ENCODE data around the gene MIDN. TPM values are rescaled to one million over a fixed set of nuclear protein-coding genes. Genes with fewer than 3 reads are reported as not detected.

The MIDN gene
- total and polyA plus RNA-seq, 2 experiments from 2014 or later = 30.1 to 98.4 TPM

DNA sequence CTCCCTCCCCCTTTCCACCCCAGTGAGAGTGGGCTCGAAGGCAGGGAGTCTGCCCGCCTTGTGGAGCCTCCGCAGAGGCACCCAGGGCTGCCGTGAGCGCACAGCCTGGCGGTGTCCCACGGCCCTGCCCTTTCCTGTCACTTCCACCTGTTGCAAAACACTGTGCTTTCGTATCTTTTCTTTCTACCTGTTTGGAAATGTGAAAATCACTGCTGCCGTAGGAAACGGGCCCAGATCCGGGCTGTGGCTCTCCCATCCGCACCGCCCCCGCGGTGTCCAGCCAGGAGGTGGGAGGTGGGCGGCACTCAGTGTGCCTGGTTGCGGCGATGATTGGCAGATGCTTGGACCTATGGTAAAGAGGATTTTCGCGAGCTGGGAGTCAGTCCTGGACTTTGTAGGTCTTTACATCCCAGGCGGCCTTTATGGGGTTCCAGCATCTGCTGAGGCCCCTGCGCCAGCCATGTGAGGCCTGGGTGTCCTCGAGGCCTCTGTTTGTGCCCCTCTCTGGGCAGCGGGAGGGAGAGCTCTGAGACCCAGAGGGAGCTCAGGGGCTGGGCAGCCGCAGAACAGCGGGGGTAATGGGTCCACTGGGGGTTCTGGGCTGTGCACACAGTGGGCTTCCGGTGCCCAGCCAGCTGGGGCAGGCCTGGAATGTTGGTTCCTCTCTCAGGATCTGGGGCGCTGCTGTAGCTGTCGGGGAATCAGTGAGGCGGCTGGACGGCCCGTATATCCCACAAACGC is 36.7 kb upstream of the MIDN start:
- Histone ChIP-seq H3K9me3 (ENCODE audit: low read depth) (no peaks in the 10 kb centered on the region), H3K9me2 (replicated peaks; ENCODE audit: insufficient read depth) (no peaks in the 10 kb centered on the region), H2AFZ (no peak overlapping the region), H3K27ac (no peak overlapping the region), H3K79me2 (peaks cover 97% of the 10 kb centered on the region), H4K20me1 (ENCODE audit: insufficient read depth, poor library complexity, severe bottlenecking) (peaks cover 77% of the 10 kb centered on the region), H3K4me2 (no peak overlapping the region), H3K4me1 (ENCODE audit: insufficient read depth) (peaks cover 27% of the 10 kb centered on the region), H3K36me3 (replicated peaks; ENCODE audit: insufficient read depth, low read depth) (no peaks in the 10 kb centered on the region), H3K27me3 (no peaks in the 10 kb centered on the region), H3K4me3 (no peak overlapping the region)
- WGBS (ENCODE audit: low lambda C conversion rate, missing lambda C conversion rate) = 92% methylated on average over 33 of the region's 33 CpGs
- DNase-seq (ENCODE audit: low spot score) = no peak
- TF ChIP-seq EZH2phosphoT487 (IDR thresholded peaks at IDR 0.05; ENCODE audit: low read depth, severe bottlenecking, unreplicated experiment) (no peak), EZH2 (IDR thresholded peaks at IDR 0.05; ENCODE audit: borderline replicate concordance) (no peak)
- TF ChIP-seq, protein P1, sequence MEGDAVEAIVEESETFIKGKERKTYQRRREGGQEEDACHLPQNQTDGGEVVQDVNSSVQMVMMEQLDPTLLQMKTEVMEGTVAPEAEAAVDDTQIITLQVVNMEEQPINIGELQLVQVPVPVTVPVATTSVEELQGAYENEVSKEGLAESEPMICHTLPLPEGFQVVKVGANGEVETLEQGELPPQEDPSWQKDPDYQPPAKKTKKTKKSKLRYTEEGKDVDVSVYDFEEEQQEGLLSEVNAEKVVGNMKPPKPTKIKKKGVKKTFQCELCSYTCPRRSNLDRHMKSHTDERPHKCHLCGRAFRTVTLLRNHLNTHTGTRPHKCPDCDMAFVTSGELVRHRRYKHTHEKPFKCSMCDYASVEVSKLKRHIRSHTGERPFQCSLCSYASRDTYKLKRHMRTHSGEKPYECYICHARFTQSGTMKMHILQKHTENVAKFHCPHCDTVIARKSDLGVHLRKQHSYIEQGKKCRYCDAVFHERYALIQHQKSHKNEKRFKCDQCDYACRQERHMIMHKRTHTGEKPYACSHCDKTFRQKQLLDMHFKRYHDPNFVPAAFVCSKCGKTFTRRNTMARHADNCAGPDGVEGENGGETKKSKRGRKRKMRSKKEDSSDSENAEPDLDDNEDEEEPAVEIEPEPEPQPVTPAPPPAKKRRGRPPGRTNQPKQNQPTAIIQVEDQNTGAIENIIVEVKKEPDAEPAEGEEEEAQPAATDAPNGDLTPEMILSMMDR (IDR thresholded peaks at IDR 0.05; ENCODE audit: poor library complexity) = no peak

DNA sequence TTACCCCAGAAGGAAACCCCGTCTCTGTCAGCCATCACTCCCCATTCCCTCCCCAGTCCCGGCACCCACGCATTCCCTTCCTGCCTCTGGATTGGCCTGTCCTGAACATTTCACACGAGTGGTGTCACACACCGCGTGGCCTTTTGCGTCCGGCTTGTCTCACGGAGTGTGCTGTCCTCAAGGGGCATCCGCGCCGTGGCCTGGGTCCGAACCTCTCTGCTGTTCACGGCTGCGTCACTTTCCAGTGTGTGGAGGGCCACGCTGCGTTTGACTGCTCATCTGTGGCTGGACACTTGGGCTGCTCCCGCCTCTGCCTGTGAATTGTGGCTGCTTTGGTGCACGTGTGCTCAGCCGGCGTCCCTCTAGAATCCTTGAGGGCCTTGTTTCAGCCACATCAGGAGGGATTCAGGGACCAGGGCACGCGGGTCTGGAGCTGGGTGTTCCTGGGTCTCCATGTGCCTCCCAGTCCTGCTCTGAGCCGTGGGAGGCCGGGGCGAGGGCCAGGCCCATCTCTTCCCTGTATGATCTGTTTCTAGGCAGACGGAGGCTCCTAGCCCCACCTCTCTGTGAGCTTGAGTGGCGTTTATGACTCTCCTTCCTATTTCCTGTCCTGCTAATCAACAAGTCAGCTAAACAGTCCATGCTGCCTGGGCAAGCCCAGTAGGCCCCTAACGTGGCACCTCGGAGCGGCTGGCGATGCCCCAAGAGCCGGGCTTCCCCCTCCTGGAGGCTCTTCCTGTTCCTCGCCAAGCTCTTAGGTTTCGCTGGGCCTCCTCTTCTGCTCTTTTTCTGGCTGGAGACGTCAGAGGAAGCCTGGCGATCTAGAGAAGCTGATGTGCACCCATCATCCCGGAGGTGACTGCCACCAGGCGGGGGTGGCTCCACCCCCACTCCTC is 34.7 kb upstream of the MIDN start:
- TF ChIP-seq, protein P1 (IDR thresholded peaks at IDR 0.05; ENCODE audit: poor library complexity) = no peak
- TF ChIP-seq EZH2 (IDR thresholded peaks at IDR 0.05; ENCODE audit: borderline replicate concordance) = no peak
- no peak for TF ChIP-seq EZH2phosphoT487 (IDR thresholded peaks at IDR 0.05; ENCODE audit: low read depth, severe bottlenecking, unreplicated experiment)
- no peaks in the 10 kb centered on the region for H3K36me3 ChIP-seq (replicated peaks; ENCODE audit: insufficient read depth, low read depth)
- peak overlapping the region; percentile 89 for H3K27ac ChIP-seq
- DNase-seq (ENCODE audit: low spot score) = peak; percentile 77
- H3K9me2 ChIP-seq (replicated peaks; ENCODE audit: insufficient read depth) = no peaks in the 10 kb centered on the region
- H3K79me2 ChIP-seq = peaks cover 99% of the 10 kb centered on the region
- H3K4me1 ChIP-seq (ENCODE audit: insufficient read depth) = peaks cover 22% of the 10 kb centered on the region
- H3K4me2 ChIP-seq = peak overlapping the region; percentile 49
- H2AFZ ChIP-seq = no peak overlapping the region
- H4K20me1 ChIP-seq (ENCODE audit: insufficient read depth, poor library complexity, severe bottlenecking) = peaks cover 73% of the 10 kb centered on the region
- no peak overlapping the region for H3K4me3 ChIP-seq
- 78% methylated on average over 39 of the region's 39 CpGs for WGBS (ENCODE audit: low lambda C conversion rate, missing lambda C conversion rate)
- no peaks in the 10 kb centered on the region for H3K27me3 ChIP-seq
- no peaks in the 10 kb centered on the region for H3K9me3 ChIP-seq (ENCODE audit: low read depth)

DNA sequence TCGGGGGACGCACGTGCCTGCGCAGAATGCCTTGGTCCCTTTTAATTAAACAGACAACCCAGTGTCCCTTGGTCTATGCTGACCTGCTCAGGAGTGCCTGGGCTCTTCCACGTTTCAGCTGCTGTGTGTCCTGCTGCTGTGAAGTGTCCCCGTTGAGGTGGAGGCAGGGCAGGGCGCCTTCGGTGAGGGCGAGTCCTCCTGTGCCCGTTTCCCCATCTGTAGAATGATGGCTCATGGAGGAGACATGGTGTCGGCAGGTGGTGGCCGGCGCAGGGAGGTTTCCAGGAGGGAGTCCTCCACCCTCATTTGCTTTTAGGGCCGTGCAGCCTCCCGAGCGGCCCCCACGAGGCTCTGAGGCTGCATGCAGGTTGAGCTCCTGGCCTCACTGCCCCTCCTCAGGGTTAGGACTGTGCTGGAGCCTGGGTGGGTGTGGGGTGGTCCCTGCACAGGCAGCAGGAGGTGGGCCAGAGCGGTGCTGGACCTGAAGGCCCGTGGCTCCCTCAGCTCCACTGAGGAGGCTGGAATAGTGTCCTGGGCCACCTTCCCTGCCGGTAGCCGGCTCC is 34.0 kb upstream of the MIDN start:
- no peaks in the 10 kb centered on the region for H3K9me2 ChIP-seq (replicated peaks; ENCODE audit: insufficient read depth)
- no peak overlapping the region for H3K4me2 ChIP-seq

More for the DNA sequence above, 34.0 kb upstream of the MIDN start:
- peaks cover 99% of the 10 kb centered on the region for H3K79me2 ChIP-seq
- H2AFZ ChIP-seq = no peak overlapping the region
- no peaks in the 10 kb centered on the region for H3K27me3 ChIP-seq
- no peak for TF ChIP-seq EZH2 (IDR thresholded peaks at IDR 0.05; ENCODE audit: borderline replicate concordance)
- no peak for TF ChIP-seq EZH2phosphoT487 (IDR thresholded peaks at IDR 0.05; ENCODE audit: low read depth, severe bottlenecking, unreplicated experiment)
- TF ChIP-seq, protein P1 (IDR thresholded peaks at IDR 0.05; ENCODE audit: poor library complexity) = no peak
- H4K20me1 ChIP-seq (ENCODE audit: insufficient read depth, poor library complexity, severe bottlenecking) = peaks cover 65% of the 10 kb centered on the region
- H3K4me3 ChIP-seq = no peak overlapping the region
- peaks cover 14% of the 10 kb centered on the region for H3K4me1 ChIP-seq (ENCODE audit: insufficient read depth)
- 91% methylated on average over 19 of the region's 21 CpGs for WGBS (ENCODE audit: low lambda C conversion rate, missing lambda C conversion rate)
- DNase-seq (ENCODE audit: low spot score) = no peak
- no peaks in the 10 kb centered on the region for H3K9me3 ChIP-seq (ENCODE audit: low read depth)
- H3K27ac ChIP-seq = peak overlapping the region; percentile 89
- H3K36me3 ChIP-seq (replicated peaks; ENCODE audit: insufficient read depth, low read depth) = no peaks in the 10 kb centered on the region

Measured in hepatocyte (in vitro differentiated cells).